Endothelial cell of umbilical vein (primary cell): ENCODE measurements around the gene KDM4C. TPM values are rescaled to one million over a fixed set of nuclear protein-coding genes. Genes with fewer than 3 reads are reported as not detected.
"Not testable (repeated sequence)": the region's sequence is repeated elsewhere in the genome, so short reads cannot be mapped to it uniquely, and the experiment has no call there.

Experiments
- BruUV-seq: library from RNA; stranded (reverse); fragments of 400-500 nt; replicated peaks from 2 replicates; lab custom pipeline; 2021; lab: Mats Ljungman, UMichigan
- CTCF ChIA-PET: fragments of 300-600, 350-600 bp; sonication (Branson Sonifier 250); formaldehyde crosslinking; loops from one replicate; lab custom pipeline; 2021; ENCODE audit warnings: antibody characterized with exemption, inconsistent platforms; lab: Charles Lee
- POLR2A ChIA-PET: fragments of 300-600, 350-600 bp; sonication (Branson Sonifier 250); formaldehyde crosslinking; loops from one replicate; lab custom pipeline; 2021; ENCODE audit warnings: antibody characterized with exemption, inconsistent platforms; lab: Charles Lee
- DNase-seq: peaks from one replicate; pipeline ENCODE4 v3.0.0-alpha.2; 2011; ENCODE audit warnings: low read depth, low spot score
- FAIRE-seq: peaks from 2 replicates; lab custom pipeline; 2011; peaks lifted over from hg19 to GRCh38; lab: Jason Lieb, UNC
- H2AFZ ChIP-seq: 2 replicates; pipeline ENCODE4 v1.6.0; 2012; ENCODE audit warnings: low read depth, low read length, control low read depth, inconsistent platforms
- H3K27ac ChIP-seq: 2 replicates; pipeline ENCODE4 v1.5.1; 2011; ENCODE audit warnings: low read depth, mild to moderate bottlenecking, control low read depth, low read length, moderate library complexity; ENCODE audit not compliant: insufficient read depth
- H3K27me3 ChIP-seq, 2 experiments: 2 replicates each; pipeline versions ENCODE4 v1.6.0 to v1.6.1; 2011; ENCODE audit warnings: low read length in 2 of 2, mixed read lengths in 1 of 2; ENCODE audit not compliant: control insufficient read depth in 2 of 2, insufficient read depth in 2 of 2
- H3K36me3 ChIP-seq, 2 experiments: 2 replicates in 1 of 2; 3 replicates in 1 of 2; pipeline ENCODE4 v1.5.1; 2011; ENCODE audit warnings: low read length in 2 of 2, mild to moderate bottlenecking in 1 of 2, moderate library complexity in 1 of 2; ENCODE audit not compliant: control insufficient read depth in 2 of 2, insufficient read depth in 2 of 2; ENCODE audit errors: extremely low read depth in 1 of 2
- H3K4me1 ChIP-seq: 3 replicates; pipeline ENCODE4 v1.5.1; 2011; ENCODE audit warnings: mild to moderate bottlenecking, low read length; ENCODE audit not compliant: control insufficient read depth, insufficient read depth; ENCODE audit errors: extremely low read depth
- H3K4me2 ChIP-seq: 2 replicates; pipeline ENCODE4 v1.6.1; 2011; ENCODE audit warnings: low read length, control low read depth, mixed read lengths; ENCODE audit not compliant: insufficient read depth
- H3K4me3 ChIP-seq, 3 experiments: fragments of 200-600 bp in 1 of 3; sonication (generic), shearing (Covaris generic) in 1 of 3; replicated peaks in 1 of 3; 2 replicates each; pipeline ENCODE4 v1.5.1; 2011 to 2016; ENCODE audit warnings: control low read depth in 3 of 3, low read length in 3 of 3, mild to moderate bottlenecking in 2 of 3, inconsistent platforms in 1 of 3, low read depth in 1 of 3, moderate library complexity in 1 of 3; ENCODE audit not compliant: insufficient read depth in 1 of 3
- H3K79me2 ChIP-seq: 2 replicates; pipeline ENCODE4 v1.6.0; 2012; ENCODE audit warnings: low read length, inconsistent platforms; ENCODE audit not compliant: control insufficient read depth, insufficient read depth
- H3K9ac ChIP-seq: replicated peaks from 2 replicates; pipeline ENCODE3; 2011; ENCODE audit warnings: low read length, control low read depth; ENCODE audit not compliant: insufficient read depth; ENCODE audit errors: extremely low read depth
- H3K9me1 ChIP-seq: replicated peaks from 3 replicates; pipeline ENCODE4 v1.6.0; 2011; ENCODE audit warnings: mild to moderate bottlenecking, low read length; ENCODE audit not compliant: control insufficient read depth, insufficient read depth; ENCODE audit errors: extremely low read depth
- H3K9me3 ChIP-seq: replicated peaks from 2 replicates; pipeline ENCODE4 v1.5.1; 2012; ENCODE audit warnings: low read length, inconsistent platforms; ENCODE audit not compliant: control insufficient read depth, insufficient read depth
- H4K20me1 ChIP-seq: replicated peaks from 2 replicates; pipeline ENCODE3; 2011; ENCODE audit warnings: mild to moderate bottlenecking, low read length; ENCODE audit not compliant: control insufficient read depth, insufficient read depth; ENCODE audit errors: extremely low read depth
- FOS ChIP-seq: IDR thresholded peaks from 2 replicates; pipeline ENCODE4 v1.6.1; 2011; ENCODE audit warnings: mild to moderate bottlenecking, low read length, moderate library complexity, borderline replicate concordance; ENCODE audit not compliant: insufficient read depth
- GATA2 ChIP-seq: IDR thresholded peaks from 2 replicates; pipeline ENCODE4 v1.7.0; 2011; ENCODE audit warnings: low read depth, mild to moderate bottlenecking, moderate library complexity, mixed read lengths, low read length; ENCODE audit not compliant: insufficient read length, insufficient read depth
- MYC ChIP-seq: IDR thresholded peaks from one replicate; pipeline ENCODE4 v1.6.1; 2011; ENCODE audit warnings: mild to moderate bottlenecking, low read depth, low read length
- POLR2AphosphoS5 ChIP-seq: IDR thresholded peaks from 2 replicates; pipeline ENCODE4 v1.6.1; 2012; ENCODE audit warnings: low read depth, mild to moderate bottlenecking, control low read depth, low read length, moderate library complexity; ENCODE audit not compliant: insufficient read depth
- dilution Hi-C: fragments of 300-500 bp; cut with MboI; formaldehyde crosslinking; loops from one replicate; pipeline ENCODE4 v1.15.0; 2019; ENCODE audit warnings: low sequenced_read_pairs; ENCODE audit not compliant: extremely low pct_ligation_motif_present
- intact Hi-C: fragments of 100-400 bp; cut with micrococcal nuclease; formaldehyde crosslinking; loops from one replicate; pipeline ENCODE4 v1.10.0; 2022
- polyA plus RNA-seq, 4 experiments: library from polyadenylated mRNA; depleted of rRNA in 3 of 4; stranded (reverse) in 3 of 4; unstranded in 1 of 4; fragments of >200 nt; gene quantifications; 2 replicates each; pipeline versions ENCODE4 v1.2.1 to v1.2.3, GENCODE V29; 2011 to 2012; ENCODE audit warnings: missing spikeins in 1 of 4
- total RNA-seq: library from RNA; stranded (reverse); gene quantifications from 2 replicates; pipeline ENCODE4 v1.2.3, GENCODE V29; 2021
- TF ChIP-seq, protein P1 (sequence below), 2 donors: IDR thresholded peaks; 1 replicate in 1 of 2; 2 replicates in 1 of 2; pipeline ENCODE4 v1.5.1; 2011; ENCODE audit warnings: low read length in 2 of 2, mild to moderate bottlenecking in 2 of 2, moderate library complexity in 2 of 2, control low read depth in 1 of 2, inconsistent platforms in 1 of 2, low read depth in 1 of 2; ENCODE audit not compliant: insufficient read depth in 1 of 2; ENCODE audit errors: extremely low read depth in 1 of 2
- TF ChIP-seq, protein P2 (sequence below): IDR thresholded peaks from 2 replicates; pipeline ENCODE4 v1.6.1; 2011; ENCODE audit not compliant: insufficient read depth, insufficient read length

The KDM4C gene
- total and polyA plus RNA-seq, 2 donors (not counting 3 experiments of a cell fraction or from before 2014, with no cell fraction given): 5.4 to 15.0 TPM

DNA sequence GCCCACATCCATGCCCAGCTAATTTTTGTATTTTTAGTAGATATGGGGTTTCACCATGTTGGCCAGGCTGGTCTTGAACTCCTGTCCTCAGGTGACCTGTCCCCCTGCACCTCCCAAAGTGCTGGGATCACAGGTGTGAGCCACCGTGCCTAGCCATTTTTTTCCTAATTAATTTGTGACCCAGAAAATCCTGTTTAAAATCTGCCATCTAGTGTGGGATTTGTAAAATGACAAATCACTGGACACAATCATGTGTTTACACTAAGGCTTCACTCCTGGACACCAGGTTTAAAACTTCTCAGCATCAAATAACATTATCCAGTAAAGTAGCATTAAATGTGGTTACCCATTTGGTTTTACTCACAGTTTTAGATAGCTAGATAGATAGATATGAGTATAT, 18.6 kb upstream of the KDM4C start:
- dilution Hi-C loops: no loop called here
- TF ChIP-seq MYC (no peak), FOS (no peak), POLR2AphosphoS5 (no peak), GATA2 (no peak)
- TF ChIP-seq, protein P1, sequence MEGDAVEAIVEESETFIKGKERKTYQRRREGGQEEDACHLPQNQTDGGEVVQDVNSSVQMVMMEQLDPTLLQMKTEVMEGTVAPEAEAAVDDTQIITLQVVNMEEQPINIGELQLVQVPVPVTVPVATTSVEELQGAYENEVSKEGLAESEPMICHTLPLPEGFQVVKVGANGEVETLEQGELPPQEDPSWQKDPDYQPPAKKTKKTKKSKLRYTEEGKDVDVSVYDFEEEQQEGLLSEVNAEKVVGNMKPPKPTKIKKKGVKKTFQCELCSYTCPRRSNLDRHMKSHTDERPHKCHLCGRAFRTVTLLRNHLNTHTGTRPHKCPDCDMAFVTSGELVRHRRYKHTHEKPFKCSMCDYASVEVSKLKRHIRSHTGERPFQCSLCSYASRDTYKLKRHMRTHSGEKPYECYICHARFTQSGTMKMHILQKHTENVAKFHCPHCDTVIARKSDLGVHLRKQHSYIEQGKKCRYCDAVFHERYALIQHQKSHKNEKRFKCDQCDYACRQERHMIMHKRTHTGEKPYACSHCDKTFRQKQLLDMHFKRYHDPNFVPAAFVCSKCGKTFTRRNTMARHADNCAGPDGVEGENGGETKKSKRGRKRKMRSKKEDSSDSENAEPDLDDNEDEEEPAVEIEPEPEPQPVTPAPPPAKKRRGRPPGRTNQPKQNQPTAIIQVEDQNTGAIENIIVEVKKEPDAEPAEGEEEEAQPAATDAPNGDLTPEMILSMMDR (IDR thresholded peaks at IDR 0.05; ENCODE audit: extremely low read depth in 1 of 2, insufficient read depth in 1 of 2, low read depth in 1 of 2, low read length in 2 of 2): peak; percentile 16 to 25
- TF ChIP-seq, protein P2, sequence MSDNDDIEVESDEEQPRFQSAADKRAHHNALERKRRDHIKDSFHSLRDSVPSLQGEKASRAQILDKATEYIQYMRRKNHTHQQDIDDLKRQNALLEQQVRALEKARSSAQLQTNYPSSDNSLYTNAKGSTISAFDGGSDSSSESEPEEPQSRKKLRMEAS: no peak
- Histone ChIP-seq H3K4me1 (no peaks in the 10 kb centered on the region), H3K36me3 (no peaks in the 10 kb centered on the region), H3K4me3 (no peak overlapping the region), H2AFZ (no peak overlapping the region), H4K20me1 (no peaks in the 10 kb centered on the region), H3K27ac (no peak overlapping the region), H3K79me2 (no peaks in the 10 kb centered on the region), H3K4me2 (no peak overlapping the region), H3K9me3 (no peaks in the 10 kb centered on the region), H3K9ac (no peak overlapping the region), H3K27me3 (no peaks in the 10 kb centered on the region), H3K9me1 (no peaks in the 10 kb centered on the region)
- FAIRE-seq: peak; percentile 85
- POLR2A ChIA-PET: no interaction called here
- BruUV-seq: no TSS peak
- peak; percentile 28 for DNase-seq
- CTCF ChIA-PET: interaction anchor here (0.6 to 2.7 kb wide), 39 partner anchors 8 to 880 kb away, joined by 3 to 38 read pairs (median 4); partner anchors contain the start of genes KDM4C and RANBP6
- intact Hi-C loops: loop anchor here (1.0 kb wide), 2 partner anchors 154 to 385 kb away; no protein-coding TSS in a partner anchor

DNA sequence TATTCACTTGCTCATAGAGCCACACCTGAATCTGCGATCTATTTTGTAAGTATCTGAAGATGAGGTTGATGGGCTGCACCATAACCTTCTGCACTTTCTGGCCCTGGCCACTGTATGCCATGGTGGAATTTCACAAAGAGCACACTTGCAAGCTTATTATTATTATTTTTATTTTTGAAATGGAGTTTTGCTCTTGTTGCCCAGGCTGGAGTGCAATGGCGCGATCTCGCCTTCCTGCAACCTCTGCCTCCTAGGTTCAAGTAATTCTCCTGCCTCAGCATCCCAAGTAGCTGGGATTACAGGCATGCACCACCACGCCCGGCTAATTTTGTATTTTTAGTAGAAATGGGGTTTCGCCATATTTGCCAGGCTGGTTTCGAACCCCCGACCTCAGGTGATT, 8.9 kb upstream of the KDM4C start:
- intact Hi-C loops, H3K9ac ChIP-seq, H3K36me3 ChIP-seq, dilution Hi-C loops, BruUV-seq, H3K9me1 ChIP-seq, DNase-seq, H3K27ac ChIP-seq, H3K79me2 ChIP-seq, H3K4me3 ChIP-seq, H2AFZ ChIP-seq, H3K4me2 ChIP-seq, H3K4me1 ChIP-seq, H4K20me1 ChIP-seq, H3K9me3 ChIP-seq, FAIRE-seq, H3K27me3 ChIP-seq, POLR2A ChIA-PET: not testable (repeated sequence)
- CTCF ChIA-PET: interaction anchor here (0.9 to 3.4 kb wide), 2 partner anchors 10 to 164 kb away, joined by 3 to 21 read pairs; no protein-coding TSS in a partner anchor

DNA sequence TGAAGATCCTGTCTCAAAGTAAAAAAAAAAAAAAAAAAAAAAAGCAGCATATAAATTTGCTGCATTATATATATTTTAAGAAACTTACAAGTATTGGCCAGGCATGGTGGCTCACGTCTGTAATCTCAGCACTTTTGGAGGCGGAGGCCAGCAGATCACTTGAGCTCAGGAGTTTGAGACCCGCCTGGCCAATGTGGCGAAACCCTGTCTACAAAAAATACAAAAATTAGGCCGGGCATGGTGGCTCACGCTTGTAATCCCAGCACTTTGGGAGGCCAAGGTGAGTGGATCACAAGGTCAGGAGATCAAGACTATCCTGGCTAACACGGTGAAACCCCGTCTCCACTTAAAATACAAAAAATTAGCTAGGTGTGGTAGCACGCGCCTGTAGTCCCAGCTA, 2.9 kb upstream of the KDM4C start:
- FAIRE-seq, BruUV-seq, H3K9ac ChIP-seq, DNase-seq, POLR2A ChIA-PET, dilution Hi-C loops, H3K4me3 ChIP-seq, H3K79me2 ChIP-seq, H3K36me3 ChIP-seq, H4K20me1 ChIP-seq, H3K27ac ChIP-seq, H3K9me1 ChIP-seq, H2AFZ ChIP-seq, H3K9me3 ChIP-seq, H3K4me2 ChIP-seq, H3K27me3 ChIP-seq: not testable (repeated sequence)
- CTCF ChIA-PET: interaction anchor here (1.1 kb wide), 1 partner anchor 49 kb away, joined by 3 read pairs; no protein-coding TSS in a partner anchor
- intact Hi-C loops: loop anchor here (5.0 kb wide), 2 partner anchors 53 to 147 kb away; no protein-coding TSS in a partner anchor
- peaks cover 10% of the 10 kb centered on the region for H3K4me1 ChIP-seq
